SK-N-SH (cell line): ENCODE data around the gene CCDC40. TPM values are rescaled to one million over a fixed set of nuclear protein-coding genes. Genes with fewer than 3 reads are reported as not detected.

Experiments
- CTCF ChIA-PET: fragments of 300-600, 350-600 bp; formaldehyde crosslinking; extraction: SDS; loops from one replicate; lab custom pipeline; 2021; lab: Yijun Ruan, JAX
- POLR2A ChIA-PET: fragments of 350-600 bp; sonication (Branson Sonifier 250); formaldehyde crosslinking; extraction: SDS; loops from one replicate; lab custom pipeline; 2020; ENCODE audit warnings: antibody characterized with exemption, inconsistent platforms; lab: Yijun Ruan, JAX
- DNase-seq: peaks from one replicate; pipeline ENCODE4 v3.0.0; 2012
- H2AFZ ChIP-seq: fragments of 200-600 bp; sonication (generic); 2 replicates; pipeline ENCODE4 v1.8.1; 2016; ENCODE audit warnings: antibody characterized with exemption, mild to moderate bottlenecking, low read depth
- H3F3A ChIP-seq: fragments of 200-600 bp; sonication (generic); replicated peaks from 2 replicates; pipeline ENCODE3; 2016; ENCODE audit warnings: antibody characterized with exemption, mild to moderate bottlenecking; ENCODE audit not compliant: insufficient read depth
- H3K27ac ChIP-seq, 2 experiments: fragments of 200-500 bp in 1 of 2; fragments of 200-600 bp in 1 of 2; sonication (Bioruptor generic) in 1 of 2; sonication (generic), shearing (Covaris generic) in 1 of 2; 2 replicates each; pipeline versions ENCODE4 v1.5.1 to v1.6.1; 2014 to 2016; ENCODE audit warnings: low read depth in 2 of 2, inconsistent platforms in 1 of 2, low read length in 1 of 2, mild to moderate bottlenecking in 1 of 2, mixed read lengths in 1 of 2
- H3K27me3 ChIP-seq: fragments of 200-600 bp; sonication (generic), shearing (Covaris generic); 2 replicates; pipeline ENCODE4 v1.6.1; 2016; ENCODE audit warnings: mixed run types; ENCODE audit not compliant: insufficient read depth
- H3K36me3 ChIP-seq, 2 experiments: fragments of 200-500 bp in 1 of 2; fragments of 200-600 bp in 1 of 2; sonication (Bioruptor generic) in 1 of 2; sonication (generic) in 1 of 2; replicated peaks in 1 of 2; 2 replicates each; pipeline versions ENCODE3 to v1.5.1; 2014 to 2016; ENCODE audit warnings: low read length in 1 of 2, mild to moderate bottlenecking in 1 of 2; ENCODE audit not compliant: insufficient read depth in 2 of 2, control insufficient read depth in 1 of 2
- H3K4me1 ChIP-seq, 2 experiments: fragments of 200-500 bp in 1 of 2; fragments of 200-600 bp in 1 of 2; sonication (Bioruptor generic) in 1 of 2; sonication (generic), shearing (Covaris generic) in 1 of 2; 2 replicates each; pipeline versions ENCODE4 v1.5.1 to v1.6.1; 2014 to 2016; ENCODE audit warnings: low read depth in 1 of 2, low read length in 1 of 2, mixed run types in 1 of 2; ENCODE audit not compliant: insufficient read depth in 2 of 2, control insufficient read depth in 1 of 2
- H3K4me2 ChIP-seq: fragments of 200-600 bp; sonication (generic), shearing (Covaris generic); 2 replicates; pipeline ENCODE4 v1.6.1; 2017; ENCODE audit warnings: mixed run types
- H3K4me3 ChIP-seq, 2 experiments: fragments of 200-500 bp in 1 of 2; fragments of 200-600 bp in 1 of 2; sonication (Bioruptor generic) in 1 of 2; sonication (generic), shearing (Covaris generic) in 1 of 2; 2 replicates each; pipeline versions ENCODE4 v1.5.1 to v1.8.1; 2014 to 2016; ENCODE audit warnings: low read depth in 2 of 2, inconsistent platforms in 1 of 2, low read length in 1 of 2, mild to moderate bottlenecking in 1 of 2, mixed read lengths in 1 of 2, moderate library complexity in 1 of 2
- H3K79me2 ChIP-seq: fragments of 200-600 bp; sonication (generic); 2 replicates; pipeline ENCODE4 v1.8.1; 2017; ENCODE audit warnings: mild to moderate bottlenecking; ENCODE audit not compliant: insufficient read depth
- H3K9ac ChIP-seq: fragments of 200-600 bp; sonication (generic); 2 replicates; pipeline ENCODE4 v1.6.1; 2017; ENCODE audit warnings: mixed run types
- H3K9me2 ChIP-seq: fragments of 200-600 bp; sonication (generic); 2 replicates; pipeline ENCODE4 v1.6.1; 2017; ENCODE audit warnings: mixed run types
- H3K9me3 ChIP-seq: fragments of 200-600 bp; sonication (generic); 2 replicates; pipeline ENCODE4 v1.6.1; 2017; ENCODE audit warnings: mixed run types, mild to moderate bottlenecking, moderate library complexity
- H4K20me1 ChIP-seq: fragments of 200-600 bp; sonication (generic); 2 replicates; pipeline ENCODE4 v1.6.1; 2017; ENCODE audit warnings: mild to moderate bottlenecking, mixed run types; ENCODE audit not compliant: insufficient read depth
- CHD2 ChIP-seq: fragments of 150-350 bp; IDR thresholded peaks from 2 replicates; pipeline ENCODE4 v1.6.1; 2018; ENCODE audit warnings: low read length; ENCODE audit not compliant: partially characterized antibody
- ELF1 ChIP-seq: IDR thresholded peaks from 2 replicates; pipeline ENCODE4 v1.4.0; 2012
- EZH2phosphoT487 ChIP-seq: fragments of 200-600 bp; sonication (generic); IDR thresholded peaks from 2 replicates; pipeline ENCODE4 v1.6.1; 2017; ENCODE audit warnings: low read depth, mixed run types, mild to moderate bottlenecking, antibody characterized with exemption, moderate library complexity, borderline replicate concordance
- FOSL2 ChIP-seq: IDR thresholded peaks from 2 replicates; pipeline ENCODE4 v1.4.0; 2012; ENCODE audit warnings: low read depth, mild to moderate bottlenecking, moderate library complexity, borderline replicate concordance
- FOXJ3 ChIP-seq: sonication (generic); formaldehyde crosslinking; IDR thresholded peaks from 2 replicates; pipeline ENCODE4 v1.5.1; 2020; ENCODE audit warnings: mild to moderate bottlenecking, missing genetic modification reagents
- GABPA ChIP-seq: IDR thresholded peaks from 2 replicates; pipeline ENCODE4 v1.4.0; 2012; ENCODE audit warnings: low read depth, mild to moderate bottlenecking
- GATA2 ChIP-seq: sonication (generic); formaldehyde crosslinking; IDR thresholded peaks from 2 replicates; pipeline ENCODE4 v1.5.0; 2020; ENCODE audit warnings: mild to moderate bottlenecking, missing genetic modification reagents
- JUND ChIP-seq: IDR thresholded peaks from 2 replicates; pipeline ENCODE4 v1.4.0; 2012
- MXI1 ChIP-seq: IDR thresholded peaks from 2 replicates; pipeline ENCODE4 v1.6.1; 2012; ENCODE audit warnings: mild to moderate bottlenecking, low read depth, low read length, improper control_type of control experiment
- NRF1 ChIP-seq: IDR thresholded peaks from 2 replicates; pipeline ENCODE4 v1.6.1; 2012; ENCODE audit warnings: low read depth, mild to moderate bottlenecking, low read length
- POLR2AphosphoS5 ChIP-seq: IDR thresholded peaks from 2 replicates; pipeline ENCODE4 v1.6.1; 2012; ENCODE audit warnings: low read depth, low read length
- RAD21 ChIP-seq: IDR thresholded peaks from 2 replicates; pipeline ENCODE4 v1.6.1; 2012; ENCODE audit warnings: mild to moderate bottlenecking, low read length
- RCOR1 ChIP-seq: fragments of 150-350 bp; IDR thresholded peaks from 2 replicates; pipeline ENCODE4 v1.6.1; 2017; ENCODE audit warnings: antibody characterized with exemption, low read length
- RFX5 ChIP-seq: IDR thresholded peaks from 2 replicates; pipeline ENCODE4 v1.6.1; 2012; ENCODE audit warnings: mild to moderate bottlenecking, improper control_type of control experiment, low read length
- RXRA ChIP-seq: IDR thresholded peaks from 2 replicates; pipeline ENCODE4 v1.4.0; 2012; ENCODE audit warnings: low read depth, mild to moderate bottlenecking, borderline replicate concordance
- SIN3A ChIP-seq: IDR thresholded peaks from 2 replicates; pipeline ENCODE4 v1.6.1; 2012; ENCODE audit warnings: low read depth, mild to moderate bottlenecking, low read length, moderate library complexity, borderline replicate concordance
- SMC3 ChIP-seq: IDR thresholded peaks from 2 replicates; pipeline ENCODE4 v1.6.1; 2012; ENCODE audit warnings: low read depth, low read length, improper control_type of control experiment
- TCF12 ChIP-seq: IDR thresholded peaks from 2 replicates; pipeline ENCODE4 v1.4.0; 2012
- YY1 ChIP-seq: IDR thresholded peaks from 2 replicates; pipeline ENCODE4 v1.4.0; 2012; ENCODE audit warnings: low read depth, mild to moderate bottlenecking
- WGBS: methylation state at CpG from one replicate; pipeline ENCODE4 v1.1.6; 2017; ENCODE audit warnings: low lambda C conversion rate; 5-methylcytosine and 5-hydroxymethylcytosine counted together
- polyA plus RNA-seq, 3 experiments: library from polyadenylated mRNA; depleted of rRNA; stranded (reverse); fragments of >200 nt; gene quantifications; 2 replicates each; pipeline ENCODE4 v1.2.3, GENCODE V29; 2012
- TF ChIP-seq, protein P1 (sequence below): IDR thresholded peaks from 2 replicates; pipeline ENCODE4 v1.6.1; 2012; ENCODE audit warnings: mild to moderate bottlenecking, low read depth, low read length, moderate library complexity
- TF ChIP-seq, protein P2 (sequence below): fragments of 200-600 bp; sonication (generic); IDR thresholded peaks from 2 replicates; pipeline ENCODE4 v1.6.1; 2017; ENCODE audit warnings: antibody characterized with exemption, mild to moderate bottlenecking, moderate library complexity
- TF ChIP-seq, protein P3 (sequence below): fragments of 150-350 bp; IDR thresholded peaks from 2 replicates; pipeline ENCODE4 v1.6.1; 2017; ENCODE audit warnings: antibody characterized with exemption, low read length, low read depth, borderline replicate concordance

CCDC40 gene
- polyA plus RNA-seq, 1 of the 3 experiments (the other 2 are of a cell fraction), result 17.3 TPM

DNA sequence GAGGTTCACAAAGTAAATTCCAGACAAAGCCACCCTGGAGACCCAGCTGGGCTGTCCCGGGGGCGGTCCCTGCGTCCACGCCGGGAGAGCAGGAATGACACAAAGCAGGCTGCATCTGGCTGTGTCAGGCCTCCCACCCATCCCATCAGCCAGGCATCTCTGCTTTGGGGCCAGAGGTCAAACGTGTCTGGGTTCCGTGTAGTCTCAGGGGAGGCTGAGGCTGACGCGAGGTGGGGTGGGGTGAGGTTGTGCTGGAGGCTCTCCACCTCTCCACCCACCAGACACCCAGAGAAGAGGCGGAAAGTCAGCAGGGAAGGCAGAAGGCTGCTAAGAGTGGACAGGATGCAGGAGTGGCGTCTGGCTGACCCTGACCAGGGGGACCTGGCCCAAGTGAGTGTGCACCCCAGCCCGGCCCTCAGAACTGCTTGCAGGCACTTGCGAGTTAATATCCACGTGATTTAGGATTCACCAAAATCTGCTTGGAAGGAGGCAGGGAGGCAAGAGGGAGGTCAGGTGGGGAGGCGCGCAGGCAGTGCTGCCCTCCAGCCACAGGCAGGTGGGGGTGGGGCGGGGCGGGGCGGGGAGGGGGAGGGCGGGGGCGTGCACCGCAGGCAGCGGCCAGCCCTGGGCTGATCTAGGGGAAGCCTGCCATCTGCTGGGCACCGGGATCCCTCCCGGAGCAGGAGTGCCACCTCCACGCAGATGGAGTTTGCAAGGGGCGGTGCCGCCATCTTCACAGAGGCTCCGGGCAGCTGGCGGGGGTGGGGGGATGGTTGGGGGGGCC, 45.1 kb upstream of the CCDC40 start:
- H4K20me1 ChIP-seq, result peaks cover 21% of the 10 kb centered on the region
- H3K9me2 ChIP-seq, result no peaks in the 10 kb centered on the region
- no peaks in the 10 kb centered on the region for H3K27me3 ChIP-seq
- DNase-seq, result peak; percentile 100
- H3K4me1 ChIP-seq, result peaks cover 21 to 40% of the 10 kb centered on the region in 2 experiments; a peak in 3 of 4 replicates
- H3K9me3 ChIP-seq, result no peaks in the 10 kb centered on the region
- no peak overlapping the region for H2AFZ ChIP-seq
- H3K4me2 ChIP-seq, result no peak overlapping the region
- no peak overlapping the region; a peak in 1 of 4 replicates for H3K27ac ChIP-seq
- TF ChIP-seq, protein P1, sequence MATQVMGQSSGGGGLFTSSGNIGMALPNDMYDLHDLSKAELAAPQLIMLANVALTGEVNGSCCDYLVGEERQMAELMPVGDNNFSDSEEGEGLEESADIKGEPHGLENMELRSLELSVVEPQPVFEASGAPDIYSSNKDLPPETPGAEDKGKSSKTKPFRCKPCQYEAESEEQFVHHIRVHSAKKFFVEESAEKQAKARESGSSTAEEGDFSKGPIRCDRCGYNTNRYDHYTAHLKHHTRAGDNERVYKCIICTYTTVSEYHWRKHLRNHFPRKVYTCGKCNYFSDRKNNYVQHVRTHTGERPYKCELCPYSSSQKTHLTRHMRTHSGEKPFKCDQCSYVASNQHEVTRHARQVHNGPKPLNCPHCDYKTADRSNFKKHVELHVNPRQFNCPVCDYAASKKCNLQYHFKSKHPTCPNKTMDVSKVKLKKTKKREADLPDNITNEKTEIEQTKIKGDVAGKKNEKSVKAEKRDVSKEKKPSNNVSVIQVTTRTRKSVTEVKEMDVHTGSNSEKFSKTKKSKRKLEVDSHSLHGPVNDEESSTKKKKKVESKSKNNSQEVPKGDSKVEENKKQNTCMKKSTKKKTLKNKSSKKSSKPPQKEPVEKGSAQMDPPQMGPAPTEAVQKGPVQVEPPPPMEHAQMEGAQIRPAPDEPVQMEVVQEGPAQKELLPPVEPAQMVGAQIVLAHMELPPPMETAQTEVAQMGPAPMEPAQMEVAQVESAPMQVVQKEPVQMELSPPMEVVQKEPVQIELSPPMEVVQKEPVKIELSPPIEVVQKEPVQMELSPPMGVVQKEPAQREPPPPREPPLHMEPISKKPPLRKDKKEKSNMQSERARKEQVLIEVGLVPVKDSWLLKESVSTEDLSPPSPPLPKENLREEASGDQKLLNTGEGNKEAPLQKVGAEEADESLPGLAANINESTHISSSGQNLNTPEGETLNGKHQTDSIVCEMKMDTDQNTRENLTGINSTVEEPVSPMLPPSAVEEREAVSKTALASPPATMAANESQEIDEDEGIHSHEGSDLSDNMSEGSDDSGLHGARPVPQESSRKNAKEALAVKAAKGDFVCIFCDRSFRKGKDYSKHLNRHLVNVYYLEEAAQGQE, result no peak
- TF ChIP-seq NRF1 (no peak), RCOR1 (peak; percentile 27; the same call in 1 of the 2 replicates), JUND (no peak), GABPA (no peak), RXRA (no peak), SMC3 (peak; percentile 78), FOSL2 (no peak), TCF12 (no peak), SIN3A (no peak), FOXJ3 (CRISPR knock-in tag) (no peak), POLR2AphosphoS5 (no peak), EZH2phosphoT487 (no peak), ELF1 (no peak), YY1 (no peak), CHD2 (no peak), RAD21 (peak; percentile 78), GATA2 (CRISPR knock-in tag) (0 out of 2 replicates have a peak, but pooled peaks have one; percentile 16), MXI1 (no peak), RFX5 (no peak)
- TF ChIP-seq, protein P2, sequence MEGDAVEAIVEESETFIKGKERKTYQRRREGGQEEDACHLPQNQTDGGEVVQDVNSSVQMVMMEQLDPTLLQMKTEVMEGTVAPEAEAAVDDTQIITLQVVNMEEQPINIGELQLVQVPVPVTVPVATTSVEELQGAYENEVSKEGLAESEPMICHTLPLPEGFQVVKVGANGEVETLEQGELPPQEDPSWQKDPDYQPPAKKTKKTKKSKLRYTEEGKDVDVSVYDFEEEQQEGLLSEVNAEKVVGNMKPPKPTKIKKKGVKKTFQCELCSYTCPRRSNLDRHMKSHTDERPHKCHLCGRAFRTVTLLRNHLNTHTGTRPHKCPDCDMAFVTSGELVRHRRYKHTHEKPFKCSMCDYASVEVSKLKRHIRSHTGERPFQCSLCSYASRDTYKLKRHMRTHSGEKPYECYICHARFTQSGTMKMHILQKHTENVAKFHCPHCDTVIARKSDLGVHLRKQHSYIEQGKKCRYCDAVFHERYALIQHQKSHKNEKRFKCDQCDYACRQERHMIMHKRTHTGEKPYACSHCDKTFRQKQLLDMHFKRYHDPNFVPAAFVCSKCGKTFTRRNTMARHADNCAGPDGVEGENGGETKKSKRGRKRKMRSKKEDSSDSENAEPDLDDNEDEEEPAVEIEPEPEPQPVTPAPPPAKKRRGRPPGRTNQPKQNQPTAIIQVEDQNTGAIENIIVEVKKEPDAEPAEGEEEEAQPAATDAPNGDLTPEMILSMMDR, result peak; percentile 46
- TF ChIP-seq, protein P3, sequence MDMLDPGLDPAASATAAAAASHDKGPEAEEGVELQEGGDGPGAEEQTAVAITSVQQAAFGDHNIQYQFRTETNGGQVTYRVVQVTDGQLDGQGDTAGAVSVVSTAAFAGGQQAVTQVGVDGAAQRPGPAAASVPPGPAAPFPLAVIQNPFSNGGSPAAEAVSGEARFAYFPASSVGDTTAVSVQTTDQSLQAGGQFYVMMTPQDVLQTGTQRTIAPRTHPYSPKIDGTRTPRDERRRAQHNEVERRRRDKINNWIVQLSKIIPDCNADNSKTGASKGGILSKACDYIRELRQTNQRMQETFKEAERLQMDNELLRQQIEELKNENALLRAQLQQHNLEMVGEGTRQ, result no peak
- peaks cover 8% of the 10 kb centered on the region for H3F3A ChIP-seq
- no peak overlapping the region for H3K9ac ChIP-seq
- POLR2A ChIA-PET, result no interaction called here
- peaks cover 13% of the 10 kb centered on the region; the same call in 1 of the 2 replicates for H3K79me2 ChIP-seq
- CTCF ChIA-PET, result interaction anchor here (0.6 to 13.1 kb wide), 38 partner anchors 9 to 271 kb away, joined by 3 to 209 read pairs (median 4); partner anchors contain the start of gene CBX4
- H3K4me3 ChIP-seq, result no peak overlapping the region
- no peaks in the 10 kb centered on the region for H3K36me3 ChIP-seq
- WGBS, result 54% methylated on average over 23 of the region's 30 CpGs
